ENCODE measurements around the gene HK3. TPM values are rescaled to one million over a fixed set of nuclear protein-coding genes. Genes with fewer than 3 reads are reported as not detected.

Gene HK3
- total and polyA plus RNA-seq, 9 of the 15 experiments (the other 6 are each of a cell fraction or from before 2014, with no cell fraction given): 0.16 TPM; not detected in 8

GRCh38 chr5:176837707-176838115 lies 61.4 kb downstream of the HK3 start (continued):
- TF ChIP-seq ZNF224 (CRISPR knock-in tag; IDR thresholded peaks at IDR 0.05): peak; percentile 99
- TF ChIP-seq, protein P1, sequence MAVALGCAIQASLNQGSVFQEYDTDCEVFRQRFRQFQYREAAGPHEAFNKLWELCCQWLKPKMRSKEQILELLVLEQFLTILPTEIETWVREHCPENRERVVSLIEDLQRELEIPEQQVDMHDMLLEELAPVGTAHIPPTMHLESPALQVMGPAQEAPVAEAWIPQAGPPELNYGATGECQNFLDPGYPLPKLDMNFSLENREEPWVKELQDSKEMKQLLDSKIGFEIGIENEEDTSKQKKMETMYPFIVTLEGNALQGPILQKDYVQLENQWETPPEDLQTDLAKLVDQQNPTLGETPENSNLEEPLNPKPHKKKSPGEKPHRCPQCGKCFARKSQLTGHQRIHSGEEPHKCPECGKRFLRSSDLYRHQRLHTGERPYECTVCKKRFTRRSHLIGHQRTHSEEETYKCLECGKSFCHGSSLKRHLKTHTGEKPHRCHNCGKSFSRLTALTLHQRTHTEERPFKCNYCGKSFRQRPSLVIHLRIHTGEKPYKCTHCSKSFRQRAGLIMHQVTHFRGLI (CRISPR knock-in tag; IDR thresholded peaks at IDR 0.05): 0 out of 2 replicates have a peak, but pooled peaks have one; percentile 34
- TF ChIP-seq ZNF589 (CRISPR knock-in tag; IDR thresholded peaks at IDR 0.05; ENCODE audit: low read depth): peak; percentile 98
- no peak for TF ChIP-seq PKNOX1 (IDR thresholded peaks at IDR 0.05)
- TF ChIP-seq ELF4 (CRISPR knock-in tag; IDR thresholded peaks at IDR 0.05): peak; percentile 64; the same call in 1 of the 2 replicates
- TF ChIP-seq ILF3 (IDR thresholded peaks at IDR 0.05; ENCODE audit: borderline replicate concordance): no peak
- 0 out of 2 replicates have a peak, but pooled peaks have one; percentile 28 for TF ChIP-seq ZNF707 (CRISPR knock-in tag; conservative IDR thresholded peaks at IDR 0.05)
- TF ChIP-seq, protein P2, sequence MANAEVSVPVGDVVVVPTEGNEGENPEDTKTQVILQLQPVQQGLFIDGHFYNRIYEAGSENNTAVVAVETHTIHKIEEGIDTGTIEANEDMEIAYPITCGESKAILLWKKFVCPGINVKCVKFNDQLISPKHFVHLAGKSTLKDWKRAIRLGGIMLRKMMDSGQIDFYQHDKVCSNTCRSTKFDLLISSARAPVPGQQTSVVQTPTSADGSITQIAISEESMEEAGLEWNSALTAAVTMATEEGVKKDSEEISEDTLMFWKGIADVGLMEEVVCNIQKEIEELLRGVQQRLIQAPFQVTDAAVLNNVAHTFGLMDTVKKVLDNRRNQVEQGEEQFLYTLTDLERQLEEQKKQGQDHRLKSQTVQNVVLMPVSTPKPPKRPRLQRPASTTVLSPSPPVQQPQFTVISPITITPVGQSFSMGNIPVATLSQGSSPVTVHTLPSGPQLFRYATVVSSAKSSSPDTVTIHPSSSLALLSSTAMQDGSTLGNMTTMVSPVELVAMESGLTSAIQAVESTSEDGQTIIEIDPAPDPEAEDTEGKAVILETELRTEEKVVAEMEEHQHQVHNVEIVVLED (CRISPR knock-in tag; IDR thresholded peaks at IDR 0.05): peak; percentile 64
- TF ChIP-seq, protein P3, sequence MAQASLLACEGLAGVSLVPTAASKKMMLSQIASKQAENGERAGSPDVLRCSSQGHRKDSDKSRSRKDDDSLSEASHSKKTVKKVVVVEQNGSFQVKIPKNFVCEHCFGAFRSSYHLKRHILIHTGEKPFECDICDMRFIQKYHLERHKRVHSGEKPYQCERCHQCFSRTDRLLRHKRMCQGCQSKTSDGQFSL (CRISPR knock-in tag; IDR thresholded peaks at IDR 0.05): peak; percentile 85
- TF ChIP-seq, protein P3 (tag; IDR thresholded peaks at IDR 0.05): no peak; a peak in 1 of 4 replicates
- TF ChIP-seq SPI1 (IDR thresholded peaks at IDR 0.05; ENCODE audit: borderline replicate concordance, low read depth, low read length): no peak
- no peak for TF ChIP-seq HEY1 (CRISPR knock-in tag; IDR thresholded peaks at IDR 0.05; ENCODE audit: borderline replicate concordance)
- no peak for TF ChIP-seq KAT8 (IDR thresholded peaks at IDR 0.05; ENCODE audit: low read depth)
- no peak for TF ChIP-seq MBD1 (CRISPR knock-in tag; IDR thresholded peaks at IDR 0.05)
- TF ChIP-seq MYNN (IDR thresholded peaks at IDR 0.05): peak; percentile 84; the same call in 1 of the 2 replicates
- TF ChIP-seq MYNN (CRISPR knock-in tag; IDR thresholded peaks at IDR 0.05): peak; percentile 92
- TF ChIP-seq KDM4B (IDR thresholded peaks at IDR 0.05; ENCODE audit: borderline replicate concordance in 2 of 2, low read depth in 1 of 2): 0 out of 4 replicates have a peak, but pooled peaks of 1 of the 2 experiments have one; percentile 50
- no peak for TF ChIP-seq SMARCC2 (IDR thresholded peaks at IDR 0.05; ENCODE audit: low read depth)
- TF ChIP-seq, protein P4, sequence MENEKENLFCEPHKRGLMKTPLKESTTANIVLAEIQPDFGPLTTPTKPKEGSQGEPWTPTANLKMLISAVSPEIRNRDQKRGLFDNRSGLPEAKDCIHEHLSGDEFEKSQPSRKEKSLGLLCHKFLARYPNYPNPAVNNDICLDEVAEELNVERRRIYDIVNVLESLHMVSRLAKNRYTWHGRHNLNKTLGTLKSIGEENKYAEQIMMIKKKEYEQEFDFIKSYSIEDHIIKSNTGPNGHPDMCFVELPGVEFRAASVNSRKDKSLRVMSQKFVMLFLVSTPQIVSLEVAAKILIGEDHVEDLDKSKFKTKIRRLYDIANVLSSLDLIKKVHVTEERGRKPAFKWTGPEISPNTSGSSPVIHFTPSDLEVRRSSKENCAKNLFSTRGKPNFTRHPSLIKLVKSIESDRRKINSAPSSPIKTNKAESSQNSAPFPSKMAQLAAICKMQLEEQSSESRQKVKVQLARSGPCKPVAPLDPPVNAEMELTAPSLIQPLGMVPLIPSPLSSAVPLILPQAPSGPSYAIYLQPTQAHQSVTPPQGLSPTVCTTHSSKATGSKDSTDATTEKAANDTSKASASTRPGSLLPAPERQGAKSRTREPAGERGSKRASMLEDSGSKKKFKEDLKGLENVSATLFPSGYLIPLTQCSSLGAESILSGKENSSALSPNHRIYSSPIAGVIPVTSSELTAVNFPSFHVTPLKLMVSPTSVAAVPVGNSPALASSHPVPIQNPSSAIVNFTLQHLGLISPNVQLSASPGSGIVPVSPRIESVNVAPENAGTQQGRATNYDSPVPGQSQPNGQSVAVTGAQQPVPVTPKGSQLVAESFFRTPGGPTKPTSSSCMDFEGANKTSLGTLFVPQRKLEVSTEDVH (IDR thresholded peaks at IDR 0.05; ENCODE audit: low read depth, partially characterized antibody): peak; percentile 65

All from K562 (cell line).